Stomach (tissue), 4 donors: ENCODE measurements around the gene ATF7IP2.
"Not testable (repeated sequence)": the region's sequence is repeated elsewhere in the genome, so short reads cannot be mapped to it uniquely, and the experiment has no call there.

Experiments used
- CTCF ChIP-seq, 7 experiments: fragments of 450-650 bp in 4 of 7; fragments of 200-600 bp in 3 of 7; sonication (generic) in 3 of 7; IDR thresholded peaks; one replicate each; pipeline ENCODE4 v1.5.1; 2016 to 2019; ENCODE audit warnings: antibody characterized with exemption in 7 of 7, control low read depth in 2 of 7, mild to moderate bottlenecking in 1 of 7
- EP300 ChIP-seq: sonication (generic); formaldehyde crosslinking; IDR thresholded peaks from one replicate; pipeline ENCODE4 v1.6.1; 2017; ENCODE audit warnings: antibody characterized with exemption
- POLR2A ChIP-seq, 4 donors: fragments of 450-650 bp; IDR thresholded peaks; one replicate each; pipeline ENCODE4 v1.6.1; 2016; ENCODE audit warnings: antibody characterized with exemption in 4 of 4, control low read depth in 2 of 4, mild to moderate bottlenecking in 1 of 4, moderate library complexity in 1 of 4
- POLR2AphosphoS5 ChIP-seq, 3 donors: sonication (generic); formaldehyde crosslinking; IDR thresholded peaks; one replicate each; pipeline ENCODE4 v1.6.1; 2016; ENCODE audit warnings: antibody characterized with exemption in 3 of 3

DNA sequence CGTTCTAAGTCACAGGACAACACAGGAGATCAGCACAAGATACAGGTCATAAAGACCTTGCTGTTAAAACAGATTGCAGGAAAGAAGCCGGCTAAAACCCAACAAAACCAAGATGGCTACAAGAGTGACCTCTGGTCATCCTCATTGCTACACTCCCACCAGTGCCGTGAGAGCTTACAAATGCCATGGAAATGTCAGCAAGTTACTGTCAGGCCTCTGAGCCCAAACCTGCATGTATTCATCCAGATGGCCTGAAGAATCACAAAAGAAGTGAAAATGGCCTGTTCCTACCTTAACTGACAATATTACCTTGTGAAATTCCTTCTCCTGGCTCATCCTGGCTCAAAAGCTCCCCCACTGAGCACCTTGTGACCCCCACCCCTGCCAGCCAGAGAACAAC, 119.4 kb downstream of the ATF7IP2 start:
- not testable (repeated sequence) for TF ChIP-seq CTCF (IDR thresholded peaks at IDR 0.05); POLR2AphosphoS5 (IDR thresholded peaks at IDR 0.05); EP300; POLR2A (IDR thresholded peaks at IDR 0.05)
